NCI-H1105 treated with DMSO at 0.1 percent for 48 hours (cell line): Measurements from ENCODE around the gene CTTNBP2NL.
"Not testable (repeated sequence)": the region's sequence is repeated elsewhere in the genome, so short reads cannot be mapped to it uniquely, and the experiment has no call there.

Experiments
- DNase-seq: peaks from one replicate; lab custom pipeline; 2025; lab: John Stamatoyannopoulos, UW

The CTTNBP2NL gene

DNA sequence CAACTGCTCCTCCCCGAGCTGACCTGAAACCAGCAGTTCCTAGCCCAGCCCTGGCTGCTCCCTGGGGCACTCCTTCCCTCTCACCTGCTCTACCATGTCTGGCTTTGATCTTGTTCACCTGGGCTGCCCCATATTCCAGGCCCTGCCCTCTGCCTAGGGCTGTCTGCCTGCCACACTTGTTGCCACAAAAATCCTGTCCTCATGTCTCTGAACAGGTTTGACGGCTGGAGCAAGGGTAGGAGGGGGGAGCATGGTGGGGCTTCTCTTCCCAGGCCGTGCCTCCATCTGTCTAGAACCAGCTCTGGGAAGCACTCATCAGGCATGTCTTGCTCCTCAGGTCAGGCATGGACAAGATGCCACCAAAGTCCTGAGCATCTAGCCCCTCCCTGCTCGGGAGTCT, 68.5 kb downstream of the CTTNBP2NL start:
- no peak for DNase-seq

DNA sequence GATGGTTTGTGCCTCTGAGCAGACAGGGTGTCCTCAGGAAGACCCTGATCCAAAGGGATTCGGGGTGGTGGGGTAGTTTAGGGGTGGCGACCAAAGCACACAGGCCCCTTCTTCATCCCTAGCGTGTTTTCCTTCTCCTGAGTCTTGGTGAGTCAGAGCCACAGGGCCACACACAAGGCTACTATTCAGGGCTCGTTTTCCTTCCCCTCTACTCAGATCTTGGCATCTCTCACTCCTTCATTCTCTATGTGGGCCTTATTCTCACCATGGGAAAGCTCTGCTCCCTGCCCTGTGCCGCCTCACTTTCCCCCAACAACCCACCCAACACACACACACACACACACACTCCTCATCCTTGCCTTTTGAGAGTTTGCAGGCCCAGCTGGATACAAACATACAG, 69.1 kb downstream of the CTTNBP2NL start:
- no peak for DNase-seq

DNA sequence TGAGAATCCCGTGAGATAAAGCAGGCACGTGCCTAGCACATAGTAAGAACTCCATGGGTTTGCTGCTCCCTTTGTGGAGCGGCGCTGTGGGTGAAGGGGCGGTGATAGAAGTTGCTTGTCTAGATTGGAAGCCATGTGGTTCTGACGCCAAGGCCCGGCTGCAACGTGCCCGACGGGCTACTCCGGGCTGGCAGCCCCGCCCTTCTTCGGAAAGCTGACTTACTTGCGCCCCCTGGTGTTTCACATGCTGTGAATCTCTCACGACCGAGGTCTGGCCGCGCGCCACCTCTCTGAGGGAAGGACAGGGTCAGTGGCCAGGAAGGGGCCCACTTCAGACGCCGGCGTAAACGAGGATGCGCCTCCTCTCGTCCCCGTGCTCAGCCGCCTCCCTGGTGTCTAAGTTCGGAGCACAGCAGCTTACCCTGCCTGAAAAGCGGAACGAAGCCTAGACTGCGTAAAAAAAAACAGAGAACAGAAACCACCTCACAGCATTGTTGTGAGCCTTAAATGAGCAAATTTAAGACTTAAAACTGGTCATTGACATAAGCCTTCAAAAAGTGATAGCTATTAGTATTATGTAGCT, 70.2 kb downstream of the CTTNBP2NL start:
- peak; percentile 92 for DNase-seq

DNA sequence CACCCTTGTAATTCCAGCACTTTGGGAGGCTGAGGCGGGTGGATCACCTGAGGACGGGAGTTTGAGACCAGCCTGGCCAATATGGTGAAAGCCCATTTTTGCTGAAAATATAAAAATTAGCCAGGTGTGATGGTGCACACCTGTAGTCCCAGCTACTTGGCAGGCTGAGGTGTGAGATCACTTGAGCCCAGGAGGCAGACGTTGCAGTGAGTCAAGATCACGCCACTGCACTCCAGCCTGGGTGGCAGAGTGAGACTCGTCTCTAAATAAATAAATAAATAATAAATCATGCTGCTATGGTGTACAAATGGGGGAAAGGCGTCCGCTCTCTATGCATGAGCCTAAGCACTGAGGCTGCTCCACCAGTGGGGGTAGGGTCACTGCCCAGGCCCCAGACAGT, 74.3 kb downstream of the CTTNBP2NL start:
- DNase-seq: not testable (repeated sequence)

DNA sequence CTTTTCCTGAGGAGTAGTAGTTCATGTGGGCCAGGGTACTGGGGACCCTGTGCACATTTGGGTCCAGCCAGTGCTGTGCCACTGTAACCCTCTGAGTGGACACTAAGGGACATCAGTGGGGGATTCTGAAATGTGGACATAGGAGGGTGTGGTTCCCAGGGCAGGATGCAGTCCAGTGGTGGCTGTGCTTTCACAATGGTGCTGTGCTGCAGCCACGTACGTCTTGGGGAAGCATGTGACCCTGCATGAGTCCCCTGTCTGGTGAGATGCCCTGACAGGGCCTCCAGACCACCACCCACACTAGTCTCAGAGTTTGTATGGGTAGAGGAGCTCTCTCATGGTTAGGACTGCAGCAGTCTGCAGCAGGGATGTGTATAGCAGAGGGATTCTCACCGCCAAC, 75.0 kb downstream of the CTTNBP2NL start:
- no peak for DNase-seq

DNA sequence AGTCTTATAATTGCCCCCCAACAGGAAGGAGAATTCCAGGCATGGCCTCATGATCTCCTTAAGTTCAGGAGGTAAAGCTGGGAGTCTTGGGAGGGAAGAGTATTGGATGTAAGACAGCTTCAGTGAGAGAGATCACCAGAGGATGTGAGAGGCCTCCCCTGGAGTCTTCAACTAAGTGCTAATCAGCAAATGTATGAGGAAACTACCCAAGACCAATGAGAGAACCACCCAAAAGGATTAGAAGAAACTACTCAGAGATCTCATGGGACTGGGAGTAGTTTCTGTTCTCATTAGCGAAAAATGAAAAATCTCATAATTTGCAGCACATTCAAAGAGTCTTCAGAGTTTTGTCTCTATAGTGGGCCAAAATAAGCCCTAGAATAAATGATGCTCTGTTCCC, 76.1 kb downstream of the CTTNBP2NL start:
- no peak for DNase-seq

DNA sequence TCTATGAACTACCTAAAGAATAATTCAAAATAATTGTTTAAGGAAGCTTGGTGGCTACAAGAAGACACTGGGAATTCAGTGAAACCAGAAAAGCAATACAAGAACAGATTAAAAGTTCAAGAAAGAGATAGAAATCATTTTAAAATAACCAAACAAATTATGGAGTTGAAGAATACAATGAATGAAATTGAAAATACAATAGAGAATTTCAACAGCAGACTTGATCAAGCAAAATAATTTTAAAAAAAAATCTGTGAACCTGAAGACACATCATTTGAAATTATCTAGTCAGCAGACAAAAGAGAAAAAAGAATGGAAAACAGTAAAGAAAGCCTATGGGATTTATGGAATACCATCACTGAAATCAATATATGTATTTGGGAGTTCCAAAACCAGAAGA, 81.5 kb downstream of the CTTNBP2NL start:
- no peak for DNase-seq

DNA sequence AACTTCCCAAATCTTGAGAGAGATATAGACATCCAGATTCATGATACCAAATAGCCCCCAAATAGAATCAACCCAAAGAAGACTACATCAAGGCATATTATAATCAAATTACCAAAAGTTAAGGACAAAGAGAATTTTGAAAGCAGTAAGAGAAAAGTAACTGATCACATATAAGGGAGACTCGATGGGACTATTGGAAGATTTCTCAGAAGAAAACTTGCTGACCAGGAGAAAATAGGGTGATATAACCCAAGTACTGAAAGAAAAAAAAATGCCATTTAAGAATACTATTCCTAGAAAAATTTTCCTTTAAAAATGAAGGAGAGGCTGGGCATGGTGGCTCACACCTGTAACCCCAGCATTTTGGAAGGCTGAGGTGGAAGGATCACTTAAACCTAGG, 82.3 kb downstream of the CTTNBP2NL start:
- no peak for DNase-seq

DNA sequence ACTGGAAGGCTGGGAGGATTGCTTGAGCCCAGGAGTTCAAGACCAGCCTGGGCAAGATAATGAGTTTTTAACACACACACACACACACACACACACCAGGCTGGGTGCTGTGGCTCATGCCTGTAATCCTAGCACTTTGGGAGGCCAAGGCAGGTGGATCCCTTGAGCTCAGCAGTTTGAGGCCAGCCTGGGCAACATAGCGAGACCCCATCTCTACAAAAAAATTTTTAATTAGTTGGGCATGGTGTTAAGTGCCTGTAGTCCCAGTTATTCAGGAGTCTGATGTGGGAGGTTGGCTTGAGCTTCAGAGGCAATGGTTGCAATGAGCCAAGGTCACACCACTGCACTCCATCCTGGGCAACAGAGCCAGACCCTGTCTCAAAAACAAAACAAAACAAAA, 90.0 kb downstream of the CTTNBP2NL start:
- not testable (repeated sequence) for DNase-seq

DNA sequence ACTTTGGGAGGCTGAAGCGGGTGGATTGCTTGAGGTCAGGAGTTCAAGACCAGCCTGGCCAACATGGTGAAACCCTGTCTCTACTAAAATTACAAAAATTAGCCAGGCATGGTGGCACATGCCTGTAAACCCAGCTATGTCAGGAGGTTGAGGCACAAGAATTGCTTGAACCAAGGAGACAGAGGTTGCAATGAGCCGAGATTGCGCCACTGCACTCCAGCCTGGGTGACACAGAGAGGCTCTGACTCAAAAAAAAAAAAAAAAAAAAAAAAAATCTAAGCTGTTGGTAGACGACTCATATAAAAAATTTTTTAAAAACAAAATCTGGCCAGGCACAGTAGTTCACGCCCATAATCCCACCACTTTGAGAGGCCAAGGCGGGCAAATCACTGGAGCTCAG, 91.7 kb downstream of the CTTNBP2NL start:
- not testable (repeated sequence) for DNase-seq

DNA sequence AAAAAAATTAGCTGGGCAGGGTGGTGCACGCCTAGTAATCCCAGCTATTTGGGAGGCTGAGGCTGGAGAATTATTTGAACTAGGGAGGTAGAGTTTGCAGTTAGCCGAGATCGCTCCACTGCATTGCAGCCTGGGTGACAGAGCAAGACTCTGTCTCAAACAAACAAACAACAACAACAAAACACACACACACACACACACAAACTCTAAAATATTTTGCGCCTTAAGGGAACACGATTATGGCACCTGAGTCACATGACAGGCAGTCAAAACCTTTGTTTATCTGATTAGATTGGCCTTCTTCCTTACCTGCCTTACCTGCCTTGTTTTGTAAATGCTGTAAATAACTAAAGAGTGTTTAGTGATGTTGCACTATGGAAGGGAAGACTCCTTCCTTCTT, 92.1 kb downstream of the CTTNBP2NL start:
- no peak for DNase-seq

DNA sequence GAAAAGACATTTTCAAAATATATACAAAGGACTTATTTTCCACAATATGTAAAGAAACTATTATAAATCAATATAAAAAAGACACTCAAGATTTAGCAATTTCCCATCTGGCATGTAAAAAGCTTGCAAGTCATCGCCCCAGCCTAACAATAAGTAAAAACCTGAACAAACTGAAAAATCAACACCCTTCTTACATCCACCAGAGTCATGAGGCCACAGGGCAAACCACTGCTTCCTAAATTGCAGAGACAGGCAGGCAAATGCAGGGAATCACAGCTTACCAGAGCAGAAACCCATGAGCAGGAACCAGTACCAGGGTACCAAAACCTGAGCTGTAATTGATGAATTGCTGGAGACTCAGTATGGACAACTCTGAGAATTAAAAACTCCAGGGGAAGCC, 96.1 kb downstream of the CTTNBP2NL start:
- no peak for DNase-seq

DNA sequence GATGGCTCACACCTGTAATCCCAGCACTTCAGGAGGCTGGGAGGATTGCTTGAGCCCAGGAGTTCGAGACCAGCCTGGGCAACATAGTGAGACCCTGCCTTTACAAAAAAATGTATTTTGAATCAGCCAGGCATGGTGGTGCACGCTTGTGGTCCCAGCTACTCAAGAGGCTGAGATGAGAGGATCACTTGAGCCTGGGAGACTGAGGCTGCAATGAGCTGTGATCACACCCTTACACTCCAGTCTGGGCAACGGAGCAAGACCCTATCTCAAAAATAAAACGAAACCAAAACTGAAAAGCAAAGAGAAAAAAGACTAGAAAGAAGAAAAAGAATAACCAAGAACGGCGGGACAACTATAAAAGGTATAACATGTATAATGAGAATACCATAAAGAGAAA, 97.3 kb downstream of the CTTNBP2NL start:
- DNase-seq: no peak

DNA sequence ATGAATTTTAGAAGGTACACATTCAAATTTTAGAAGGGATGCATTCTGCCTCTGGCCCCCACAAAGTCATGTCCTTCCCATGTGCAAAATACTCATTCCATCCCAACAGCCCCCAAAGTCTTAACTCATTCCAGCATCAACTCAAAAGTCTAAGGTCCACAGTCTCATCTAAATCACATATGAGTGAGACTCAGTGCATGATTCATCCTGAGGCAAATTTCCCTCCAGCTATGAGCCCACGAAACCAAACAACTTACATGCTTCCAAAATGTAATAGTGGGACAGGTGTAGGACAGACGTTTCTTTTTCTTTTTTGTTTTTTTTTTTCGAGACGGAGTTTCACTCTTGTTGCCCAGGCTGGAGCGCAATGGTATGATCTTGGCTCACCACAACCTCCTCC, 100.3 kb downstream of the CTTNBP2NL start:
- DNase-seq: no peak

DNA sequence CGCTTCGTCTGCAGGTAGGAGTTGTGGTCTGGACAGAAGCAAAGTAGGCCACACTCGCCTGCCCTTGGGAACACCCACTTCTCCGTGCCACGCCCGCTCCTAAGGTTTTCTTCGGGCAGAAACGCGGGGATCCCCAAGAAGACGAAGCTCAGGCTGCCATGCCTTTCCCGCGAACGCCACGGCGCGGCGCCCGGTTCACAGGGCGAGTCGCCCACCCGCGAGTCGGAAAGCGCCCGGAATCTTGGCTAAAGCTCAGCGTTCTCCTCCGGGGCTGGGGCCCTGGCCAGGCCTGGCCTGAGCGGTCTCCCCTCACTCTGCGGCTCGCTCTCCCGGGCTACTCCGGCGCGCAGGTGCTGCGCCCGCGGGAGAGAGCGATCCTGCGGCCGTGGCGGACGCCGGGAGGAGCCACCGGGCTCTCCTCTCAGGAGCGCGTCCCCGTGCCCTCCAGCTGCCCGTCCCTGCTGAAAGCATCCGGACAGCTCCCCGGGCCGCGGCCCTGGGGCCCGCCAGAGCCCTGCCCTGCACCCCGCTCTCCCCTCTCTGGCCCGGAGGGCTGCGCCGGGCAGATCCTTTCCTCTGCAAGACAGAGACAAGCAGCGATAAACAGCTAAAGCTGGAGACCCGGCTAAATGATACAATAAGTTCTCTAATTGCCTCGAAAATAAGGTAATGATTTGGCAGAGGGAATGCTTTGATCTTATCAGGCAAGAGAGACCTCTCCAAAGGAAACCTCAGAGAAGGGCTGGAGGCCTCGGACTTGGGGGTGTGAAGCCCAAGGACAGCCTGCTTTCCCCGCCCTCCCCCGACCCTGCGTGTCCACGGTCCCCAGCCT, 106.0 kb downstream of the CTTNBP2NL start:
- DNase-seq: peak; percentile 60

DNA sequence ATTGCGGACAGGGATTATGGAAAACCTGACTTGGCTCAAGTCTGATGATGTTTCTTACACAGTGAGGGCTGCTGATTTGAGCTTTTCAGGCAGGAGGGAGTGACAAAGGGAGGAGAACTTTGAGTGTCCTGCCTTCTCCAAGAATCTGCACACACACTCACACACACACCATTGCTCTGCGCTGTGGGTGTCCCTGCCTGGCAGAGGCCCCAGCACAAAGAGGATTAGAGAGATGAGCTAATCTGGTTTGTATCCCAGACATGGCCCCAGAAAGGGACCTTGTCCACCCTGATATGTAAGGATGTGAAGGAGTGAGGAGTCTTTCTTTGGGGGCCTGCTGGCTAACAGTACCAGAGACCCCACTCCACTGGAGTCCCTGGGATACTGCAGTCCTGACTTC, 106.8 kb downstream of the CTTNBP2NL start:
- no peak for DNase-seq

DNA sequence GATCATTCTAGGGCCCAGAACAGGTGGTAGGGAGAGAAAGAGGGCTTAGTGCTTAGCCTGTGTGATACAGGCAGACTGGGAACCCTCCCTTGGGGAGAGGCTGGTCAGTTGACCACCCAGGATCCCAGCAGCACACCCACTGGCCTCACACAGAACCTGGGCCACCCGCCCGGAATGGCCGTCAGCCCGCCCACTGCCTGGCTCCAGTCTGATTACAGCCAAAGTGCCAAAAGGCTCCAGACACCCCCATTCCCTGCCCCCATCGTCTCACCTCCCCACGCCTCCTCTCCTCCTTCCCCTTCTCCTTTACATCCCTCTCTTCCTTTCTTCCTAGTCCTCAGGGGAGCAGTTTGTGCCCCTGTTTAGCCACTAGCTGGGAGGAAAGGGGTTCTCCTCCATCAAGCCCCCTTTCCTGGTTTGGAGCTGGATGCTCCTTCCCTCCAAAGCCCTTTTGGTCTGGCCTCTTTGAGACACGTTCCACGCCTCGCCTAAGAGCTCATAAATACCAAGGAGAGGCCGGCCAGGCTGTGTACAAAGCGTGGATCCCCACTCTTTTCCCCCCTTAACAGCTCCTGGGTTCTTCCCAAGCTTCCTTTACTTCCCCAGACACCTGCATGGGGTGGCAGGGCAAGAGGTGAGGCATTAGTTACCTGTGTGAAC, 108.1 kb downstream of the CTTNBP2NL start:
- no peak for DNase-seq

DNA sequence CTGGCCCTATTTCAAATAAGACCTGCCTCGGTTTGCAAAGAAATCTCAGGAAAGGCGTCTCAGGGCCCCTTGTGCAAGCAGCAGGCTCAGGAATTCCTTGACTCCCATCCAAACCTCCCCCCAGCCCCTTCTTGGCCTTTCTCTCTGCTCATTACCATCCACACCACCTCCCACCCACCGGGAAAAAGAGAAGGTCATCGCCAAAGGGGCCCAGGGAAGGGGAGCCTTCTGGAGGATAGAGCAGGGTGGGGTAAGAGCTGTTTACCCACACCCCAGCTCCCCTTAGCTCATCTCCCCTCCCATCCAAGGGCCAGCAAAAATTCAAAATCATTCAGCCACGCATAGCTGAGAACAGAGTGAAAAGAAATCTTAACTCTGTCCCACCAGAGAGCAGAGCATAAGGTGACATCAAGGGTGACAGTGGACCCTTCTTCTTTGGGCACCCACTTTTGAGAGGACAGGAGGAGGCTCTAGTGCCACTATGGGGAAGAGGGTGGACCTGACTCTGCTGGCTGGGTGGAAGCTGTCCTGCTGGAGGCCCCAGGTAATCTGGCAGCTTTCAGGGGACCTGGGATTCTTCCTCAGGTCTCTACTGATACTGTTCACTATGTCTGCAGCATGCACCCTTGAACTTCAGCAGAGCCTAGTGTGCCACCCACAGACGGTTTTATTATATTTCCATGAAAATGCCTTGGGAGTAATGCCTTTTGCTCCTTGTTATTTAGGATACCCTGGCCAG, 108.8 kb downstream of the CTTNBP2NL start:
- DNase-seq: no peak

DNA sequence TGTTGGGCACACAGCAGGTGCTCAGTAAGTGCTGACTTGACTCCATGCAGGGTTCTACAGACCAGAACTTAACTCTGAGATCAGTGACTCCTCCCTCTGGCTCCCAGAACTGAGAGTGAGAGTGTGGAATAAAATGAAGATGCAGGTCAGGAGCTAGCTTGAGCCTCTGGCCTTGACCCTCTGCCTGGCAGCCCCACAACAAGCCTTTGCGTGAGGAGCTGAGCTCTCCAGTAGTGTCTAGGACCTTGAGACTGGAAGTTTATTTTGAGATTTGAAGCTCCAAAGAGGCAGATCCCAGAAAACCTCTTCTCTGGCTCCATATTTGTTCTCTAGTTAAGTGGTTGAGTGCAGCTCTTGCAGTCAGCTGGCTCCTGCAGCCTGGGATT, 109.4 kb downstream of the CTTNBP2NL start:
- no peak for DNase-seq

DNA sequence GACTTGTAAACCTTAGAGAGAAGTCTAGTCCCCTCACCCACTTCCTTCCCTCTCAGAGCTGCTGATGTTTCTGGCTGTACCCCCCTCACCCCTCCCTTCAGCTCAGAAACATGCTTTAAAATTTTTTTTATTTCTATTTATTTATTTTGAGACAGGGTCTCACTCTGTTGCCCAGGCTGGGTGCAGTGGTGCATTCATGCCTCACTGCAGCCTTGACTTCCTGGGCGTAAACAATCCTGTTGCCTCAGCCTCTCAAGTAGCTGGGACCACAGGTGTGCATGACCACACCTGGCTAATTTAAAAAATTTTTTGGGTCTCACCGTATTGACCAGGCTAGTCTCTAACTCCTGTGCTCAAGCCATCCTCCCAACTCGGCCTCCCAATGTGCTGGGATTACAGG, 109.9 kb downstream of the CTTNBP2NL start:
- DNase-seq: no peak

DNA sequence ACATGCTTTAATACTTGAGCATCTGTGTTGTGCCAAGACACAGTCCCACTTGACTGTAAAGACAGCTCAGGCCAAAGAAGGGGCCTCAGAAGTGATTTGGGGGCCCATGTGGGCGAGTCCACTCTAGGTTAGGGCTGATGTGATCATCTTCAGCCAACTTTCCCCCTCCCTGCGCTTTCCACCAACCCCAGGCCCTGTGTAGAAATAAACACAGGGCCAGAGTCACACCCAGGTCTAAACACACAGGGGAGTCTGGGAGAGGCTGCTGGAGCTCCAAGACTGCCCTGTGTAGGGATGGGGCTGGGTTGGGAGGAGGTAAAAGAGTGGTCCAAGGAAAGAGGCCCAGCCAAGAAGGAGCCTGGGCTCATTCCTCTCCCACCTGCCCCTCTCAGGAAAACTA, 110.3 kb downstream of the CTTNBP2NL start:
- DNase-seq: no peak

DNA sequence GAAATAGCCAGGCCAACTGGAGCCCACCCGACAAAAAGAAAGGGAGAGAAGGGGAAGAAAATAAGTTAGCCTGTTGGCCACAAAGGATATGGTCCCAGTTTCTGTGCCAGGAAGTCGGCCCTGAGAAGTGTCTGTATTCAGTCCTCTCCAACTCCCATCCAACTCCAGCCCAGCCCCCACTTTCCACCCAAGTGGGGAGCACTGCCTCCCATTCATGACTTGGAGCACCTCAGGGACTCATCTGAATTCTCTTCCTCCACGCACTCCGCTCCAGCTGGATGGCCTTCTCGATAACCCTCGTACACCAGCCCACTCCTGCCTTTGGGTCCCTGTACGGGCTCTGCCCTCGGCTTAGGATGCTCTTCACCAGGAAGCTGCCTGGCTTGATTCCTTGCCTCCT, 110.7 kb downstream of the CTTNBP2NL start:
- no peak for DNase-seq

DNA sequence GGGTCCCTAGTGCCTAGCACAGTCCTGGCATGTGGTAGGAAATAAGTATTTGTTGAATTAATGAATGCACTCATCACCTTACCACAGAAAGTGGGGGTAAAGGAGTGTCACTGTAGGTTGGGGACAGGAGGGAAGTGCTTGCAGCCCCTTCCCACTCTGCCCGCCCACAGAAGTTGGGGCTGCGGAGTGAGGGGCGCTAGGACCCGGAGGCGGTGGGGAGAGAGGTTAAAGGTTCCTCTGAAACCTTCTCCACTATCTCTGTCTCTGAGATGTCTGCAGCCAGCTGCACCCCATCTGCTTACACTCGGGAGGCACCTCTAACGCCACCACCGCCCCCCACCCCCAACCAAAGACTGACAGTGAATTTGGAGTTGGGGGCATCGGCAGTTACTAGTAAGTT, 111.3 kb downstream of the CTTNBP2NL start:
- DNase-seq: no peak
